HG03060 (cell line): ENCODE results near the gene SORL1-AS1.
"Not testable (repeated sequence)": the region's sequence is repeated elsewhere in the genome, so short reads cannot be mapped to it uniquely, and the experiment has no call there.

Experiments
- ATAC-seq: cut with Tn5 transposase; IDR thresholded peaks from one replicate; pipeline ENCODE4 v1.9.1; 2021; ENCODE audit warnings: low read depth, moderate number of reproducible peaks; ENCODE audit not compliant: unreplicated experiment

The SORL1-AS1 gene

GRCh38 chr11:121431820-121432526, 20.8 kb downstream of the SORL1-AS1 start:
- ATAC-seq: no peak

DNA sequence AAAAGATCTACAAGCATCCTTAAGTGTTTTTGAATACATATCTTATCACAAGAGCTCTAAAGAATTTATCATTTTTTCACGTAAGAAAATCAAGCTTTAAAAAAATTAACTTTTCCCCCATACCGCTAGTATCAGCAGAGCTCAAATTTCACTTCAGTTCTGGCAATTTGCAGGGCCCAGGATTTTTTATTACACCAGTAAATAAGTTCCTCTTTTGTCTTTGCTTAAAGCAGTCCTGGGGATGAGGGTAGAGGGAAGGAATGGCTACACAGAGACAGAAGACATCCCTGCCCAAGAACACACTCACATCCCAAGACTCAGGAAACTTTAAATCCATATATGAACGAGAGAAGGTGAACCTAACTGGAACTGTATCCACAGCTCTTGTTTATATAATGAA, 23.2 kb downstream of the SORL1-AS1 start:
- ATAC-seq: no peak

DNA sequence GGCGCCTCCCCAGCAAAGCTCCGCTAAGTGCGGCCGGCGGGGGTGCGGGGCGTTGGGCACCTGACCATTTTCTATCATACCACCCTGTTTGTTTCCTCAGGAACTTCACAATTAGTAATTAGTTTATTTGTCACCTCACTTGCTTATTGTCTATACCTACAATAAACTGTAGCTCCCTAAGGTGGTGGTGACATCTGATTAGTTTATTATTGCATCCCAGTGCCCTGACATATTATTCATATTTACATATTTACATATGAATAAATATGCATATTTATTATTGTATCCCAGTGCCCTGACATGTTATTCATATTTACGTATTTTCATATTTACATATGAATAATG, 25.4 kb downstream of the SORL1-AS1 start:
- no peak for ATAC-seq

DNA sequence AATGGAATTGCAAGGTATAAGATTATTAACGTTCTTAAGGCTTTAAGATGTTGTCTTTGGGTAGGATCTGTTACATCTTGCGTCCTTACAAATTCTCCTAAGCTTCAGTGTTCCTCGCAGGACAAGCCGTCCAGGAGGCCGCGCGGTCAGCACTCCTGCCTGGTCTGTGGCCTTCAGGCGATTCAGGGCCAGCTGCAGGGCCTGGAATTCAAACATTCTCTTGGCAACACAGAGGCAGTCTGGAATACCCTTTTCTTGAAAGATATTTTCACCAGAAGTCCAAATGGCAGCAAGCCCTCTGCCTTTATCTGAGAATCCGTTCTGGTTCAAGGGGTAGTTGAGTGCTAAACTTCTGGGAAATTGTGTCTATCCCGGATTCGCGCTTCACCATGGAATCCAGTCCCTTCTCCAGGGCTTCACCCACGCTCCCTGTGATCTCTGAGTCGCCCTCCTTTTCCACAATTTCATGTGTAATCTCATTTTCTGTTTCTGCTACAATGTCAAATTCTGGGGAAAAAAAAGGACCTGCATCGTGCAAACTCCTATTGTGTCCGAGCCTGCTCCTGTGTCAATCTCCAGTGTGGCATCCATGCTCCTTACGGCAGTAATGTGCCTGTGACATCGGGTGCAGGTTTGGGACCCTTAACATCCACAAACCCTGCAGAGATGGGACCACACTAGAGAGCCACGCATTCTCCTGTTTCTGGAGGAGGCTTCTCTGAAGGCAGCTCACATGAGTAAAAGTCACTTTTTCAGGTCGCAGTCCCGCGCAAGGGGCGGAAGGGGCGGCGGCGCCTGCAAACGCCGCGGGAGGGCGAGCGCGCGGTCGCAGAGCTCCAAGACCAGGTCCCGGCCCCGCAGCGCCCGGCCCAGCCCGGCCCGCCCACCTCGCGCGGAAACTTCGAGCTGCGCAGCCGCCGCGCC, 26.0 kb downstream of the SORL1-AS1 start:
- no peak for ATAC-seq

GRCh38 chr11:121425828-121426227, 26.9 kb downstream of the SORL1-AS1 start:
- ATAC-seq: no peak

DNA sequence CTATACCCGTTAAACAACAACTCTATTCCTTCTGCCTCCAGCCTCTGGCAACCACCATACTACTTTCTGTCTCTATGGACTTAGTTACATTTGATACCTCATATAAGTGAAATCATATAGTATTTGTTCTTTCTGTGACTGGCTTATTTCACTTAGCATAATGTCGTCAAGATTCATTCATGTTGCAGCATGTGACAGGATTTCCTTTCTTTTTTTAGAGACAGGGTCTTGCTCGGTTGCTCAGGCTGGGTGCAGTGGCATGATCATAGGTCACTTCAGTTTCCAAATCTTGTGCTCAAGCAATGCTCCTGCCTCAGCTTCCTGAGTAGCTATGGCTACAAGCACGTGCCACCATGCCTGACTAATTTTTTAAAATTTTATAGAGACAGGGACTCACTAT, 30.1 kb downstream of the SORL1-AS1 start:
- ATAC-seq: peak; percentile 35

GRCh38 chr11:121421149-121421901, 31.4 kb downstream of the SORL1-AS1 start:
- no peak for ATAC-seq

GRCh38 chr11:121420398-121420797, 32.4 kb downstream of the SORL1-AS1 start:
- ATAC-seq: no peak

DNA sequence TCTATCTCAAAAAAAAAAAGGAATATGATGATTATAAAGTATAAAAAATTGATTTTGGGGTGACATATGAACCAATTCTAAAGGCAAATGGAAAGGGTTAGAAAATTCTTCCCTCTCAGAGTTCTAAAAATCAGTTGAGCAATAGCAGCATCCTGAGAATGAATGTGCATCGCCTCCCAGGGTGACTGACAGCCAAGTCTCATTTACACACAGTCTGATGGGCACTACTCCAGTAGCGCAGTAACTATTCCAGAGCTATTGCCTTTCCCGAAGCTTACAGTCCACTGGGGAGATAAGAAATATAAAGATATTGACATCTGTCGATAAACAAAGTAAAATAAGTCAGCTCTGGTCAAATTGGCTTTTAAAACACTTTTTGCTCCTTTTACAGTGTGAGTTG, 32.9 kb downstream of the SORL1-AS1 start:
- ATAC-seq: no peak

DNA sequence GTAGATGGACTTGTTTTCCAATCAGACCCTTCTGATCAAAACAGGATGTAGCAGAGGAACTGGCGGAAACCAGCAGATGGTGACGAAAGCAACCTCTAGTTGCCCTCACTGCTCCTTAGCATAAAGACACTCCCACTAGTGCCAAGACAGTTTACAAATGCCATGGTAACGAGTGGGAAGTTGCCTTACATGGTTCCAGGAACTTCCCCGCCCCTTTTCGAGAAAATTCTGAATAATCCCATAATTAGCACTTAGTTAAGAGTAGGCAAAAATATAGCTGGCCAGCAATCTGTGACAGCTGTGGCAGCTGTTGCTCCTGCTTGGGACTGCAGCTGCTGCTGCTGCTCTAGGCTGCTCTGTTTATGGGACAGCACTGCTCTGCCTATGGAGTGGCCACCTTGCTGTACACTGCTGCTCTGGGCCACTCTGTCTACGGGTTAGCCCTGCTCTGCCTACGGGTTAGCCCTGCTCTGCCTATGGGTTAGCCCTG, 34.1 kb downstream of the SORL1-AS1 start:
- no peak for ATAC-seq

GRCh38 chr11:121417607-121418006, 35.2 kb downstream of the SORL1-AS1 start:
- ATAC-seq: no peak

GRCh38 chr11:121417055-121417551, 35.7 kb downstream of the SORL1-AS1 start:
- no peak for ATAC-seq

DNA sequence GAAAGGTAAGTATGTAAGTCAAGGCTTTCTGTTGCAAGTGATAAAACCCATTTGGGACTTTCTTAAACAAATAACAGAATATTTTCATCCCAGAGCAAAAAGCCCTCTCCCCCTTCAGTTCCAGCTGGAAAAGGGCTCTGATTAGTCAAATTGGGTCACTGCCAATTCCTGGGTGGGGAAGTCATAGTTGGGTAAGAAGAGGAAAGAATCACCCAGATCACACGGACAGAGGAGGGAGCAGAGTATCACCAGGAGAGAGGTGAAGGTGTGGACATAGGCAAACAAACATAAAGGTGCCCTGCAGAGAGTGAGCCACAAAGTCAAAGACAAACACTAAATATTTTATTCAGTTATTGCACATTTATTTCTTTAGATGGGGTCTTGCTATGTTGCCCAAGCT, 36.9 kb downstream of the SORL1-AS1 start:
- ATAC-seq: no peak

DNA sequence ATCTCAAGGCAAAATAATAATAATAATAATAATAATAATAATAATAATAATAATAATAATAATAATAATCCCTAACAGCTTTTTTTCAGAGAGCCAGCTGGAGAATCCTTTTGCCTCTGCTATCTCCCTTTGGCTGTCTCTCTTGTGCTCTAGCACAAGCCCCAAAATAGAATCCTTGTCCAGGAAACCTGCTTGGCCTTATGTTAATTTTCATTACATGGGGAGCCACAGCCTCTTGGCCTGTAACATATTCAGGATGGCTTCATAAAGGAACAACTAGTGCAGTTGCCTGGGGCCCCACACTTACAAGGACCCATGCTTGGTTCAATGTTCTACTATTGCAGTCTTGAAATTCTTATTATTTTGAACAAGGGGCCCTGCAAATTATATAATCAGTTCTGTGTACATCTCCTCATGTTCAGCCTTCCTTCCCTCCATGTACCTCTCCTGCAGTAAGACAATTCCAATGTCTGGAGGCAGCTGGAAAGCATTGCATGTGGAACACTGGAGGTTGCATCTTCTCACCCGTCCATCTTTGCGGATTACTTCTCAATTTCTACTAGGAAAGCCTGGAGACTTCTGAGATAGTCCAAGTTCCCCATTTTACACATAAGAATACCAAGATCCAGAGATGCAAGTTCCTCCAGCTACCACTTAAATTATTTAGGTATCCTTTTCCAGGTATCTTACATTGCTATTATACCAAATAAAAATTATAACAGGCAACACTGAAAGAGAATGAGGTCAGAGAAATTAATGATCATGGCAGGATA, 38.4 kb downstream of the SORL1-AS1 start:
- no peak for ATAC-seq

DNA sequence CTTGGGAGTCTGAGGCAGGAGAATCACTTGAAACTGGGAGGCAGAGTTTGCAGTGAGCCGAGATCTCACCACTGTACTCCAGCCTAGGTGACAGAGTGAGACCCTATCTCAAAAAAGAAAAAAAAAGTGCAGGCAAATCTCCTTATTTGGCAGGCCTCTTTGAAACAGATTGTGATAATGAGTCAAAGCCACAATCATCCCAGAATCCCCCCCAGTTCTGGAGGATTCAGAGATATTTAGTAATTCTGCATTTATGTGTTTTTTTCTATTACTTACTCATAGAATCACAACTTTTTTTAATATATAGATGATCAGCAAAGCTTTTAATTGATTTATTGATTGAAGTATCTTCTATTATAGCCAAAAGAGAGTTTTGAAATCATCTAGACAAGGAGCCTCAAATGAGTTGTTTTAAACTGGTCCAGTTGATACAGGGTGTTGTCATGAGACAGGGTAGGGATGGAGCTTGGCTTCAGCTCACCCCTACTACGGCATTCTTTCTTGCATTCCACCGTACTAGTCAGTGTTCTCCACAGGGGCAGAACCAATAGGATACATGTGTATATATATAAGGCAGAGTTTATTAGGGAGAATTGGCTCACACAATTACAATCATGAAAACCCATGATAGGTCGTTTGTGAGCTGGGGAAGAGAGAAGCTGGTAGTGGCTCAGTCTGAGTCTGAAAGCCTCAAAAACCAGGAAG, 39.9 kb downstream of the SORL1-AS1 start:
- ATAC-seq: no peak

GRCh38 chr11:121412000-121412587, 40.7 kb downstream of the SORL1-AS1 start:
- ATAC-seq: no peak

GRCh38 chr11:121411330-121411729, 41.4 kb downstream of the SORL1-AS1 start:
- not testable (repeated sequence) for ATAC-seq

GRCh38 chr11:121410041-121410440, 42.7 kb downstream of the SORL1-AS1 start:
- ATAC-seq: not testable (repeated sequence)

DNA sequence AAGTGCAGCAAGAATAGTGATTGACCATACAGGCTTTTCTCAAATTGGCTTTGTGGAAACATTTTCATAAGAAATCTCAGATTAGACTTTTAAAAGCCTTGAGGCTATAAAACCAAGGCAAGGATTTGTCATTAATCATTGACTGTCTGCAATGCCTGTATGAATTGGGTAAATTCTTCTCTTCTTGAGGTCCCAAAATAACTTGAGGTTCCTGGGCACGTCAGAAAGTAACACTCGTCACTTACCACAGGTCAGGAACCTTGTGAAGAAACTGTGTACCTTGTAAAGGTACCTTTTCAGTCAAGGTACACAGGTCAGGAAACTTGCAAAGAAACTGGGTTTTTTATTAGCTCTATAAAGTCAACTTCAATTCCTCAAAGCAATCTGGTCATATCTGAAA, 43.9 kb downstream of the SORL1-AS1 start:
- ATAC-seq: no peak
